HG03342 (cell line): ENCODE results near the gene GPR161.

Experiments
- ATAC-seq: cut with Tn5 transposase; IDR thresholded peaks from one replicate; pipeline ENCODE4 v1.9.1; 2021; ENCODE audit warnings: mild to moderate bottlenecking, moderate library complexity; ENCODE audit not compliant: unreplicated experiment

The GPR161 gene

DNA sequence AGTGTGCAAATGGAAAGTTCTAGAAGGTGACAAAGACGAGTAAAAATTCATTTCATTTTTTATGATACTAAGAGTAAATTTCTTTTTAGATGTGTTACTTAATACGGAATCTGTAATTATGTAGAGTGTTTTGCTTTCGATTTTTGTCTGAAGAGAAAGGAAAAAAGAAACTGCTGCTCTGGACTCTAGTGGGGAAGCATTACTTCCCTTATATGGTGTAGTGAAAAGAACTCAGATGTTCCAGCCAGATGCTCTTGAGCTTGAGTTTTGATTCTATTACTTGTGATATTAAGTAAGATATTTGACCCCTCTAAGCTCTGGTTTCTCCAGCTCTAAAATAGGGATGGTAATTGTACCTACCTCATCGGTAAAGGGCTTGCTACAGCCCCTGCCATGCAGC, 12.2 kb upstream of the GPR161 start:
- peak; percentile 80 for ATAC-seq

DNA sequence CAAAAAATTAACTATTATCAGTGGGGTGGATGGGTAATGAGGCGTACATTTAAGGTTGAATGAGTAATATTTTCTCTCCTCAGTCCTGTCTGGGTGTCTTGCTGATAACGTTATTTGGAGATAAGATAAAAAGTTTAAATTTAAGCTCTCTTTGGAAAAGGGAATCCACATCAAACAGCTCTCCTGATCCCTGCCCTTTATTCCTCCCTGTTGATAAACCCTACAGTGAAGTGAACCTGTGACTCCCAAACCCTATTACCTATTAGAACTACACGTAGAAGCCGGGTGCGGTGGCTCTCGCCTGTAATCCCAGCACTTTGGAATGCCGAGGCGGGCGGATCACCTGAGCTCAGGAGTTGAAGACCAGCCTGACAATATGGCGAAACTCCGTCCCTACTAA, 9.9 kb upstream of the GPR161 start:
- no peak for ATAC-seq

DNA sequence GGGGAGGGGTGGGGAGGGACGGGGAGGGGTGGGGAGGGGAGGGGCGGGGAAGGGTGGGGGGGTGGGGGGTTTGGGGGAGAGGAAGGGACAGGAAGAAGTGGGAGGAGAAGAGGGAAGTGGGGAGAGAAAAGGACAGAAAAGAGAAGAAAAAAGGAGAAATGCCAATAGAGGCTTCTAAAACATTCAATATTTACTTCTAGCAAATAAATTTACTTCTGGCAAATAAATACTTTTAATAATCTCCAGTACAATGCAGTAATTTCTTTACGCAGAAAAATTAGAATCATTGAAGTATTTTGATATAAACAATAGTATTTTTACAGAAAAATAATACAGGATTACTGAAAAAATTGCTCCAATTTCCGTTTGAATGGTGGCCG, 9.4 kb upstream of the GPR161 start:
- no peak for ATAC-seq

DNA sequence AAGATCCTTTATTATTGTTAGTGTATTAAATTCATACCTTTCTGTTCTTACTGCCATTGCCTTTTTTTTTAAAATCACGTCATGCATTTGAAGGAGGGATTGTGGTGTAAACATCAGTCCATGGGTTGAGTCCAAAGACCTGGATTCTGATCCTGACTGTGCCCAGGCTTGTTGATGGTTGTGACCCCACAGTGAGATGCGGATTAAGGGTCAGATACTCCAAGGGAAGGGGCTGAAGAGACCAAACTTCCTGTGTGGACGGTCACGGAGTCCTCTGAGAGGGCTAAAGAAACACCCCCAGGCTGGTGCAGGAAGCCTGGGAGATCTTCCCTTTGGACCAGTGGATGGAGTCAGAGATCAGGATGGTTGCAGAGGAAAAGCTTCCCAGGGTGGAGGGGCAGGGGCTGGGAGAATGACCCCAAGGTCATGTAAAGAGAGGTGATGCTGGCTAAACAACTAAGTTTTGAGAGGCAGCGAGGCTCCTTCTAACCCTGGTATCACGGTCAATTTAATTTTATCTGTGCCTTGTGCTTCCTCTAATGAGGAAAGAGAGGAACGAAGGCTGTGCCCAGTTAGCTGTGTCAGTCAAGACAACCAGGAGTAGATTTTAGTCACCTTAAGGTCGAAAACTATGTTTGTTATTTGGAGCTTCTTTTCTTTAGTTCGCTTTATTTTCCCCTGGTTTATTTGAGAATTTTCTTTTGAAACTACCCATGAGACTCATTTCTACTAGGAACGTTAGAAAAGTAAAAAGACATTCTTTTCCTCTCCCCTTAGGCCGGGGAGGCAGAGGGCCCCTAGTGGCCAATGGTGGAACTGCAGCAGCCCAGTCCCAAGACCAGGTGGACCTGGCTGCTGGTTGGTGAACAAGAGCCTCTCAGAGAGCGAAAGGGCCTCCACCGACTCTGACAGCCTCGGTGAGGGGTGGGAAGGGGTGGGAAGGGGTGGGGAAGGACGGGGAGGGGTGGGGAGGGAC, 8.7 kb upstream of the GPR161 start:
- ATAC-seq: peak; percentile 94

DNA sequence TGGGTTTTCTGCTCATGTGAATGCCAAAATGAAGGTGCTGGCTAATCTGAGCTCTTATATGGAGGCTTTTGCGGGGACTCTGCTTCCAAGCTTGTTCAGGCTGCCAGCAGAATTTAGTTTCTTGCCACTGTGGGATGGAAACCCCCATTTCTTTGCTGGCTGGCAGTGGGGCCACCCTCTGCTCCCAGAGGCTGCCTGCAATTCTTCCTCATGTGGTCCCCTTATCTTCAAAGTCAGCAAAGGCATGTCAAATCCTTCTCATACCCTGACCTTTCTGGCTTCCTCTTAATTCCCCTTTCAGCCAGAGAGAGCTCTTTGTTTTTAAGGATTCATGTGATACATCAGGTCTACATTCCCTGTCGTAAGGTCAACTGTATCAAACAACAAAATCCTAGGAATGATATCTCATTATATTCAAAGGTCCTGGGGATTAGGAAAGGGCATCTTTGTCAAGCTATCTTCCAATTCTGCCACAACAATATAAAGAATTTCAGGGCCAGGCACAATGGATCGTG, 5.2 kb upstream of the GPR161 start:
- no peak for ATAC-seq

DNA sequence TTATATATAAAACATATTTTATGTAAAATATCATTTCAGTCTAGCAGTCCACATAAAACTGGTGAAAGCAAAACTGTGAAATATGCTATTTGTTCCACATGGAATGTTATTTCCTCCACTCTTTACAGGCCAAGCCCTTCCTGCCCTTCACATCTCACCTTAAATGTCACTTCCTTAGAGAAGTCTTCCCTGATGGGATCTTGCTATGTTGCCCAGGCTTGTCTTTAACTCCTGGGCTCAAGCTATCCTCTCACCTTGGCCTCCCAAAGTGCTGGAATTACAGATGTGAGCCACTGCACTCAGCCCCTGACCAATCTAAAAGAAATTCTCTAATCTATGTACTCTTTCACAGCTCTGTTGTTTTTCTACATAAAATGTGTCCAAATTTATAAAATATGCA, 2.3 kb upstream of the GPR161 start:
- ATAC-seq: no peak

DNA sequence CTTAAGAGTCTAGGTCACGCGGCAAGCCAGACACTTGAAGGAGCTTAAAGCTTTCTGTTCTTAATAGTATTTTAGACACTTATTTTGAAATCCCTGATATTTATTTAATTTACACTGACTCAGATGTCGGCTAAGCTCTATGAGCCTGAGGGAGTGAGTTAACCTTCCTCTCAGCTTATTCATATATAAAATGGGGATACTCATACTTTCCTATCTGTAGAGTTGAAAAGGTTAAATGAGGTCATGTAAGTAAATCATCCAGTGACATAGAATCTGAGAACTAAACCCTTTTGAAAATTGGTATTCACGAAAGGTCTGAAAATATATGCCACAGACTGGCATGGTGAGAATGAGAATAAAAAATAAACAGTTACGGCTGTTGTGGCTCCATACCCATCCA, 1.4 kb upstream of the GPR161 start:
- no peak for ATAC-seq

DNA sequence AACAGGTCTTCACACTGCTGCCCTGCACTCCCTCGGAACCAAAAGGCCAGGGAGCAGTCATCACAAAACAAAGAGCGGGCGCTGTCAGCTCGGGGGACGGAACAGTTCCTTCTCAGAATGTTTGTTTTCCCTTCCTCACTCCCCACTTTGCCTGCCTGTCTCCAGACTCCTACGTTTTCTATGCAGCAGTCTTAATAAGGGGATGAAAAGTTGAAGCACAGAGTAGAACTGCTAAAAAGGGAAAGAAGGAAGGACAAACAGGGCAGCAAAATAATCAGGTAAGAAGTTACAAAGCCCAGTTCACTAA, 738 bp upstream of the GPR161 start:
- no peak for ATAC-seq

DNA sequence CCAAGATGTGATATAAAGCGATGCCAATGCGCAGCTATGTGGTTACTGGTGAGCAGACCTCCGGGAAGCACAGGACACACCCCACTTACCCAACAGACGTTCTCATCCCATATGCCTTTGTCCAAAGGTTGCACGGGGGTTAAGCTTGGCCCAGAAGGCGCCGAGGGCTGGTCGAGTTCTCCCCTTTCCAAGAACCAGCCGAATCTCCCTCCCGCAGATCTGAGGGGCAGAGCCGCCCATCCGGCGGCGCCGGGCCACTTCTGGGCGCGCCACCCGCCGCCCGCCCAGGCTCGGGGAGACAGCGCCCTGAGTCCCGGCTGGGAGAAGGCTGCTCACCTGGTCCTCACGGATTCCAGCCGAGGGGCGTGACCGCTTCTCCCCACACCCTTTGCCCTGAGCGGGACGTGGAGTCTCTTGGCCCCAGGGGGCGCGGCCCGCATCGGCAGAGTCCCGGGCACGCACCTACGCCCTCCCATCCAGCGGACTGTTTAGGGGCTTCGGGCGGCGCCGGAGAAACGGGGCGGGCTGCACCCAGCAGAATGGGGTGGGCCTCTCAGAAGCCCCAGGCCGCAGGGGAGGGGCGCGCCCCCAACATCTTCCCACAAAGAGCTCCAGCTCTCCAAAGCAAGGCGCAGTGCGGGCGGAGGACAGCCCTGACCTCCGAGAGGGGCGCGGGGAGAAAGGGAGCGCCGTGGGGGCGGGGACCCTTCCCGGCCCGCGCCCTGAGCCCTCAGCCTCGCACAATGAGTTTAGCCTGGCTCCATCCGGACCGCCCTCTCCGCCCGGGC, 615 bp downstream of the GPR161 start:
- no peak for ATAC-seq

DNA sequence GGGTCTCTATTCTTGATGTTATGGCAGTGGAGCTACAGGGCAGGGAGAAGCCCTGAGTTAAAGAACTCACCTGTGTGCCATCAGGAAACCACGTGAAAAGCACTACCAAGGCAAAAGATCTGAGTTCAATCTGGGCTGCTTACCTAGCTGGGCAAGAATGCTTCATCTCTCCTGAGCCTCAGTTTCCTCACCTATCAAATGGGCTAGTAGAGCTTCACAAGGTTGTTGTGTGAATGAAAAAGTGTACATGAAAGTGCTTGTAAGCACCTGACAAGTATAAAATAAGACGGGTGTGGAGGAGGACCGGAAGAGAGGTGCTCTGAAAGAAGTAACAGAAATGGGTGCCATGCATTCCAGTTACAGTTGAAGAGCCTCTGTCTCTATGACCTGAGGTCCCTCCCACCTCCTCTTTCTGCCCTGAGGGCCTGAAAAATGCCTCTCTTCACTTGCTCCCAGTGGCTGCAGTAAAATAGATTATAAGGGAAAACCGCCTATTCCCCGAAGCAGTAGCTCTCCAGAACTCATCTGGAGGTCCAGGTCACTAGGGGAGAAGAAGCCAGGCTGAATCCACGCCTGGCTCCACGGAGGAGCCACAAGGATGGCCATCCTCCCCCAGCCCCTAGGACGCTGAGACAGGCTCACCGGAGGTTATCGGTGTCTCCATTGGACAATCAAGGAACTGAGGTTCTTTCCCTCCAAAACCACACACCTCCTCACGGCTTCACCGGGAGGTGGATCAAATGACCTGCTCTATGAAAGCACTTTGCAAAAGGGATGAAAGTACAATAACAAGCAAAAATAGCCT, 1.4 kb downstream of the GPR161 start:
- no peak for ATAC-seq

DNA sequence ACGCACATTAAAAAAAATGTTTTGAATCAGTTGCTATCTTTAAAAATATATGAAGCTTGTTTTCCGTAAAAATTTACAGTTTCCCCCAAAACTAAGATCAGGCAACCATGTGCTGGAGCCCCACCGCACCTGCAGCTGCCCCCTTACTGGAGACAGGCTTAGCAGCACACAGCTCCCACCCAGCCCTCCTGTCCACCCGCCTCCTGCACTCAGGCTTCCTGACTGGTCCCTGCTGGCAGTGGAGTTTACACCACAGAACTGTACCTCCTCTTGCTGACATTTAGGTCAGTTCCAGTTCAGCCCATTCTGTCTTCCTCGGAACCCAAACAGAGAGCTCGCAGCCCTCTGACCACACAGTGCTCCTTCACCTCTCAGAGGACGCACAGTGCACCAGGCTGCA, 2.1 kb downstream of the GPR161 start:
- ATAC-seq: no peak

DNA sequence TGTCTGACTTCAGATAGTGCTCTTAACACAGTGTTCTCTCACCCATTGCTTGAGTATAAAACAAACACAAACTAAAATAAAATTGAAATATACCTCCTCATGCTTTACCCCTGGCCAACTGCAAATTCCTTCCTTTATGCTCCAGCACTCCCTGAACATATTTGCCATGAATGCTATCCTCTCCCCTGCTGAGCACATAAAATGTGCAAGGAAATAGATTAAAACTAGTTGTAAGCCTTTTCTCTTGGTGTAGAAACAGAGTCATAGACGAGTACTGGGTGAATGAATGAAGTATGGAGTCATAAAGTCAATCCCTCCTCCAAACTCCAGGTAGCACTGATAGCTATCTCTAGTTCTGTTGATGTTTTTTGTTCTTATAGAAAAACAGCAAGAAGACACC, 2.6 kb downstream of the GPR161 start:
- ATAC-seq: no peak

DNA sequence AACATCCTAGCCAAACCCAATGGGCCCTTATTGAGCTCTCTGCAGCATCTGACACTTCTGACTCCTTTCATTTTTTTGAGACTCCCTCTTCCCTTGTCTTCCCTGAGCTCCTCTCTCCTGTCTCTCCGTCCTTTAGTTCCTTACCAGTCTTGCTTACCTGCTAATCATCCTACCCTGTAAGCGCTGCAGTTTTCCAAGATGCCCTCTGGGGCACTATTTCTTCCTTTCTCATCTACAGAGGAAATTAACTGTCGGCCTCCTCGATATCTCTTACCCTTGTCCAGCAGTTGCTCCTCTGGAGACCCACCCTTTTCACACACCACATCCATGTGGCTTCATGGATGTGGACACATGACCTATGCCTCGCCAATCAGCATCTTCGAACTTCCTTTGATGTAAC, 6.8 kb downstream of the GPR161 start:
- ATAC-seq: no peak

DNA sequence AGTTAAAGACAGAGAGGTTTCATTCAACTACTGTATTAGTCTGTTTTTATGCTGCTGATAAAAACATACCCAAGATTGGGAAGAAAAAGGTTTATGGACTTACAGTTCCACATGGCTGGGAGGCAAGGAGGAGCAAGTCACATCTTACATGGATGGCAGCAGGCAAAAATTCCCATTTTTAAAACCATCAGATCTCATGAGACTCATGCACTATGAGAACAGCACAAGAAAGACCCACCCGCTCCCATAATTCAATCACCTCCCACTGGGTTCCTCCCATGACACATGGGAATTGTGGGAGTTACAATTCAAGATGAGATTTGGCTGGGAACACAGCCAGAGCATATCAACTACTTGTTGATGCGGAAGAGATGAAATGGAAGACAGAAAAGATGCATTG, 9.2 kb downstream of the GPR161 start:
- no peak for ATAC-seq

DNA sequence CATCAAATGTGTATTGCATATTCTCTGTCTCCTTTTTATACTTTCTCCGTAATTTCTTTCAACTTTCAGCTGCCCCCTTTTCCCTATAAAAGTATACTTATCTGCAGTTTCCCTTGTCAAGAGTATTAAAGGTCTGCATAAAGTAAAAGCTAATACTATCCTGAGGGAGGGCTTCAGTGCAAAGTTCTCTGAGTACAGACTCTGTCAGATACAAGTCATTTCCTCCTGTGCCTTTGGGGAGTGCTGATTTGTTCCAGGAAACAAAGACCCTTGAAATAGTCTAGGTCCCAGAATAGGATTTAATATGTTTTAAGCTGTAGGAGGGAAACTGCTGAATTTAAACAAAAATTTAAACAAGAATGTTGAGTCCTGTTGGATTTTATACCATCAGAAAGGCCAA, 11.7 kb downstream of the GPR161 start:
- no peak for ATAC-seq

DNA sequence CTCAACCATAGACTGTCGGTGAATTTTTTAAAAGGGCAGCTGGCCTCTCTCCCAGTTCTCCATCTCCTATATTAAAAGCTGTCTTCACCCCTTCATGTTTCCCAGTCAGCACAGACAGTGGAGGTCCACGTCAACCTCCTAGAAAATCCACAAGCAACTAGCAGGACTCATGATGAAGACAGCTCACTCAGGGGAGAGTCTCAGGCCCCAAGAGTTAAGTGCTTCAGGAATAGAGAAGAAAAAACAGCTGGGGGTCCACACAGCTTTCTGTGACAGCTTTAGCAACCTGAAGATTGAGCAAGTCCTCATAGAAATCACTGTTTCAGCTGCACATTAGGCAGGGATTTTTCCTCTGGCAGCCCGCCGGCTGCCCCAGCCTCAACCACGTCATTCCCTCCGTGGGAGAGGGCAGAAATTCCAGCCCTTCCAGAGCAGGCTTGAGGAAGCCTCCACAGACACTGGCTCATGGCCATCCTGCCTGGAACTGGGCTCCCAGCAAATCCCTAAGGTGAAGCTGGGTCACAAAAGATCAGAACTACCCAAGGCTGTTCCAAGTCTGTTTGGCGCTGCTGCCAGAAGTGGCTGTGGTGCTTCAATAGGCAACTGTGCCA, 15.2 kb downstream of the GPR161 start:
- no peak for ATAC-seq

DNA sequence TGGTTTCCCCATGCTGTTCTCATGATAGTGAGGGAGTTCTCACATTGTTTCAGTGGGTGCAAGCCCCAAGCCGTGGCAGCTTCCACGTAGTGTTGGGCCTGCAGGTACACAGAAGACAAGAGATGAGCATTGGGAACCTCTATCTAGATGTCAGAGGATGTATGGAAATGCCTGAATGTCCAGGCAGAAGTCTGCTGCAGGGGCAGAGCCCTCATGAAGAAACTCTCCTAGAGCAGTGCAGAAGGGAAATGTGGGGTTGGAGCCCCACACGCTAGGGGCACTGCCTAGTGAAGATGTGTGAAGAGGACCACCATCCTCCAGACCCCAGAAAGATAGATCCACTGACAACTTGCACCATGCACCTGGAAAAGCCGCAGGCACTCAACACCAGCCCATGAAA, 17.0 kb downstream of the GPR161 start:
- no peak for ATAC-seq

DNA sequence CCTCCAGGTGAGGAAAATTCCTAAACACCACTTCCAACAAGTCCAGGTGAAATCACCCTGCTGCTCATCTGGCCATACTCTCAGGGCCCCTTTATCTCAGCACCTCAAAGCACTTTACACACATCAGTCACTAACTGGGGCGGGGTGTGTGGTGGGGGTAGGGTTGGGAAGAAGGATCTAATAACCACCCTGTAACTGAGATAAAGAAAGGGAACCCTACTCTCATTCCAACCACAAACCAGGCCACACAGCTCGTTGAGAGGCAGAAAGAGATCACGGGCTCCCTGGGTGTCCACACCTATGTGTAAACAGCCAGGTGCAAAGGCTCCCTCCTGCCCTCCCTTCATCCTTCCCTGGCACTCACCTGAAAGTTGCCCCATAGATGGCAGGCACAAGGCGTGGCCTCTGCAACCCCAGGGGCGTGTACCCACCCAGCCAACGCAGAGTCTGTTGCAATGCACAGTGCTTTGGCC, 20.4 kb downstream of the GPR161 start:
- ATAC-seq: no peak

DNA sequence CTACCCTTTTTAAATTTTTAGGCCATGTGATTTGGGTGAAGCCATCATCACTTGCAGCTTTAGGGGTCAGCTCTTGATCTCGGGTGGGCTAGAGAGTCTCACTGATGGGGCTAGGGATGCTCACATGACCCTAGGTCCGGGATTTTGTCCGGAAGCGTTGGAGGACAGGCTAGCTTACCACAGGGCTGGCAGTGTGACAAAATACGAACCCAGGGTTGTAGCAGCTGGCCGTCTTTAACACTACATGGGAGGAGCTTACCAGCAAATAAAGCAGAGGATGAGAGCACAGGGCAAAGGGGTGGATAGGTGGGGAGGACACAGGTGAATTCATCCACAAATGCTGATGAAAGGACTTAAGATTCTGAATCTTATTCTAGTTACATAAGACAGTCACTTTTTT, 21.9 kb downstream of the GPR161 start:
- no peak for ATAC-seq

DNA sequence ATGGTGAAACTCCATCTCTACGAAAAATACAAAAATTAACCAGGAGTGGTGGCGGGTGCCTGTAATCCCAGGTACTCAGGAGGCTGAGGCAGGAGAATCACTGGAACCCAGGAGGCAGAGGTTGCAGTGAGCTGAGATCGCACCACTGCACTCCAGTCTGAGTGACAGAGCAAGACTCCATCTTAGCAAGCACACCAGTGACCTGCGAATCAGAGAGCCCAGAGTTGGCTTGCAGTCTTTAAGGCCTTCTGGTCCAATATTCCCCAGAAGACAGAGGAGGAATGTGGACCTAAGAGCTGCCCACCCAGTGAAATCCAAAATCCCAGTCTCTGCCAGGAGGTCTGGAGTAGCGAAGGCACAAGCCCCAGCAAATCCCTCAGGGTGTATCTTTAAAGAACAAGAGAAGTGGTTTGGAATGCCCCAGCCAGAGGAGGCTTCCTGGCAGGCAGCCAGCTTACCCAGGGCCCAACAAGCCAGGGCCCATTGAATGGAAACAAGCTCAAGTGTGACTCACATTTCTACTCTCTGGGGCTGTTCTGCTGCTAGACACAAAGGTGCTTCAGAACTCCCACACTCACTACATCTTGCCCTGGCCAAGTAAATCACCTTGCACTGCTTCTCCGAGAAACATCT, 23.9 kb downstream of the GPR161 start:
- no peak for ATAC-seq
